Measurements from ENCODE around the gene KLHL28.

- TF ChIP-seq CTCF (IDR thresholded peaks at IDR 0.05; ENCODE audit: insufficient read depth, low read length, poor library complexity, severe bottlenecking) (no peak), EZH2phosphoT487 (conservative IDR thresholded peaks at IDR 0.05; ENCODE audit: low read length) (no peak)
These were observed 20.8 kb downstream of the KLHL28 start for GRCh38 chr14:44940944-44941343.
